ENCODE measurements around the gene CAPN11.
A peak's percentile ranks its signal among the peaks of the same experiment; 100 is the strongest.

The CAPN11 gene

GRCh38 chr6:44219053-44219814 is 60.6 kb downstream of the CAPN11 start (continued):
- TF ChIP-seq SP3 (tag by site-specific recombination; IDR thresholded peaks at IDR 0.05) (peak; percentile 47), GLI4 (tag by site-specific recombination; IDR thresholded peaks at IDR 0.05) (no peak), ZEB2 (tag by site-specific recombination; IDR thresholded peaks at IDR 0.05) (no peak), FEZF1 (tag by site-specific recombination; IDR thresholded peaks at IDR 0.05) (no peak), ZBTB21 (tag by site-specific recombination; IDR thresholded peaks at IDR 0.05) (no peak), ZFP3 (tag by site-specific recombination; IDR thresholded peaks at IDR 0.05; ENCODE audit: low read depth) (no peak), ZNF169 (tag by site-specific recombination; IDR thresholded peaks at IDR 0.05) (no peak), SP2 (tag by site-specific recombination; IDR thresholded peaks at IDR 0.05) (peak; percentile 68), ZNF521 (tag by site-specific recombination; IDR thresholded peaks at IDR 0.05) (no peak), ZIC2 (tag by site-specific recombination; IDR thresholded peaks at IDR 0.05) (0 out of 2 replicates have a peak, but pooled peaks have one; percentile 39), ZNF362 (tag by site-specific recombination; IDR thresholded peaks at IDR 0.05) (0 out of 2 replicates have a peak, but pooled peaks have one; percentile 28), ZNF148 (tag by site-specific recombination; IDR thresholded peaks at IDR 0.05; ENCODE audit: borderline replicate concordance) (no peak), BCL6B (tag by site-specific recombination; IDR thresholded peaks at IDR 0.05) (no peak), YY2 (tag by site-specific recombination; IDR thresholded peaks at IDR 0.05) (no peak), ZNF664 (tag by site-specific recombination; IDR thresholded peaks at IDR 0.05) (no peak), ZNF324 (tag by site-specific recombination; IDR thresholded peaks at IDR 0.05) (no peak), GLIS1 (tag by site-specific recombination; IDR thresholded peaks at IDR 0.05) (no peak), ZNF157 (tag by site-specific recombination; IDR thresholded peaks at IDR 0.05) (no peak), ZXDB (tag by site-specific recombination; IDR thresholded peaks at IDR 0.05) (0 out of 2 replicates have a peak, but pooled peaks have one; percentile 44), ZNF335 (tag by site-specific recombination; conservative IDR thresholded peaks at IDR 0.05) (peak; percentile 61), REST (tag by site-specific recombination; IDR thresholded peaks at IDR 0.05) (no peak), ZSCAN4 (tag by site-specific recombination; IDR thresholded peaks at IDR 0.05) (no peak), ZNF692 (tag by site-specific recombination; IDR thresholded peaks at IDR 0.05) (no peak), ZBTB48 (tag by site-specific recombination; IDR thresholded peaks at IDR 0.05) (peak; percentile 27; the same call in 1 of the 2 replicates), KLF17 (tag by site-specific recombination; IDR thresholded peaks at IDR 0.05) (no peak), ZNF24 (tag by site-specific recombination; IDR thresholded peaks at IDR 0.05) (no peak), SCRT2 (tag by site-specific recombination; IDR thresholded peaks at IDR 0.05) (peak; percentile 95), ZNF837 (tag by site-specific recombination; IDR thresholded peaks at IDR 0.05) (no peak), ZNF48 (tag by site-specific recombination; IDR thresholded peaks at IDR 0.05) (no peak)

Data from HEK293 (cell line).